ENCODE data around the gene GID8. TPM values are rescaled to one million over a fixed set of nuclear protein-coding genes. Genes with fewer than 3 reads are reported as not detected.
A peak's percentile ranks its signal among the peaks of the same experiment; 100 is the strongest.

GID8 gene
- total and polyA plus RNA-seq, 2 experiments from 2014 or later = 41.8 to 106 TPM

GRCh38 chr20:62959101-62959971, 21.4 kb downstream of the GID8 start:
- no peak overlapping the region for H3K4me3 Mint-ChIP-seq
- Histone ChIP-seq H4K20me1 (replicated peaks; ENCODE audit: insufficient read depth) (no peaks in the 10 kb centered on the region; the same call in 1 of the 2 replicates), H3K79me2 (replicated peaks; ENCODE audit: insufficient read depth) (peaks cover 19% of the 10 kb centered on the region), H3K36me3 (ENCODE audit: insufficient read depth) (no peaks in the 10 kb centered on the region), H3F3A (replicated peaks; ENCODE audit: low read depth) (0 out of 2 replicates have a peak, but pooled peaks cover 5% of the 10 kb centered on the region), H3K27me3 (ENCODE audit: insufficient read depth) (no peaks in the 10 kb centered on the region), H3K9me2 (ENCODE audit: insufficient read depth) (no peaks in the 10 kb centered on the region), H3K4me3 (no peak overlapping the region), H2AFZ (no peak overlapping the region), H3K4me1 (ENCODE audit: insufficient read depth) (peaks cover 6% of the 10 kb centered on the region), H3K27ac (ENCODE audit: low read depth) (no peak overlapping the region), H3K4me2 (no peak overlapping the region)
- ATAC-seq (no peak), DNase-seq (ENCODE audit: low spot score) (no peak)
- H3K27ac Mint-ChIP-seq = no peak overlapping the region
- peaks cover 8% of the 10 kb centered on the region; the same call in 2 of the 3 replicates for H3K4me1 Mint-ChIP-seq
- peaks cover 5% of the 10 kb centered on the region for H3K27me3 Mint-ChIP-seq (ENCODE audit: insufficient read depth, low read depth, poor library complexity)
- TF ChIP-seq NANOG (IDR thresholded peaks at IDR 0.05; ENCODE audit: borderline replicate concordance) (no peak), EZH2phosphoT487 (IDR thresholded peaks at IDR 0.05; ENCODE audit: unreplicated experiment) (no peak), CTCF (conservative IDR thresholded peaks at IDR 0.05; ENCODE audit: low read depth in 2 of 2) (no peak), POLR2AphosphoS5 (IDR thresholded peaks at IDR 0.05; ENCODE audit: low read depth) (no peak)
- H3K36me3 Mint-ChIP-seq (ENCODE audit: low read depth) = peaks cover 8% of the 10 kb centered on the region; the same call in 2 of the 3 replicates
- no peaks in the 10 kb centered on the region for H3K9me3 Mint-ChIP-seq

GRCh38 chr20:62959998-62960436, 22.1 kb downstream of the GID8 start:
- no peaks in the 10 kb centered on the region for H3K9me2 ChIP-seq (ENCODE audit: insufficient read depth)
- H3K27me3 ChIP-seq (ENCODE audit: insufficient read depth) = no peaks in the 10 kb centered on the region
- DNase-seq (ENCODE audit: low spot score) (no peak), ATAC-seq (no peak)
- H3K27ac ChIP-seq (ENCODE audit: low read depth) = no peak overlapping the region
- H3K79me2 ChIP-seq (replicated peaks; ENCODE audit: insufficient read depth) = peaks cover 13% of the 10 kb centered on the region
- H3K4me1 Mint-ChIP-seq = peaks cover 4% of the 10 kb centered on the region; the same call in 2 of the 3 replicates
- H3K4me3 ChIP-seq = no peak overlapping the region
- H3K27ac Mint-ChIP-seq = peak overlapping the region; percentile 52; the same call in 1 of the 2 replicates
- no peaks in the 10 kb centered on the region; the same call in 1 of the 2 replicates for H3K4me1 ChIP-seq (ENCODE audit: insufficient read depth)
- no peaks in the 10 kb centered on the region; the same call in 1 of the 2 replicates for H3F3A ChIP-seq (replicated peaks; ENCODE audit: low read depth)
- H3K9me3 Mint-ChIP-seq = no peaks in the 10 kb centered on the region
- H4K20me1 ChIP-seq (replicated peaks; ENCODE audit: insufficient read depth) = no peaks in the 10 kb centered on the region; the same call in 1 of the 2 replicates
- no peak overlapping the region for H3K4me3 Mint-ChIP-seq
- H3K27me3 Mint-ChIP-seq (ENCODE audit: insufficient read depth, low read depth, poor library complexity) = peaks cover 4% of the 10 kb centered on the region
- H3K4me2 ChIP-seq = no peak overlapping the region
- H3K36me3 ChIP-seq (ENCODE audit: insufficient read depth) = no peaks in the 10 kb centered on the region
- peaks cover 8% of the 10 kb centered on the region; the same call in 2 of the 3 replicates for H3K36me3 Mint-ChIP-seq (ENCODE audit: low read depth)
- H2AFZ ChIP-seq = no peak overlapping the region
- TF ChIP-seq REST (IDR thresholded peaks at IDR 0.05; ENCODE audit: unreplicated experiment) (no peak), ZNF114 (CRISPR knock-in tag; IDR thresholded peaks at IDR 0.05) (no peak), EZH2 (IDR thresholded peaks at IDR 0.05; ENCODE audit: low read depth, unreplicated experiment) (no peak), STAT1 (IDR thresholded peaks at IDR 0.05; ENCODE audit: unreplicated experiment) (no peak), POLR2AphosphoS5 (IDR thresholded peaks at IDR 0.05; ENCODE audit: low read depth) (no peak), JUNB (IDR thresholded peaks at IDR 0.05; ENCODE audit: unreplicated experiment) (no peak), ZNF331 (CRISPR knock-in tag; IDR thresholded peaks at IDR 0.05; ENCODE audit: low read depth) (no peak), NANOG (IDR thresholded peaks at IDR 0.05; ENCODE audit: borderline replicate concordance) (no peak), EZH2phosphoT487 (IDR thresholded peaks at IDR 0.05; ENCODE audit: unreplicated experiment) (no peak), CTCF (conservative IDR thresholded peaks at IDR 0.05; ENCODE audit: low read depth in 2 of 2) (no peak), ETS1 (IDR thresholded peaks at IDR 0.05) (no peak), CREB1 (CRISPR knock-in tag; IDR thresholded peaks at IDR 0.05; ENCODE audit: low read depth) (no peak)

All from GM23338 (cell line).